Fibroblast of lung (primary cell): ENCODE data around the gene EXOC6B.

Experiments
- CTCF ChIP-seq, 2 donors: IDR thresholded peaks in 1 of 2; conservative IDR thresholded peaks in 1 of 2; 1 replicate in 1 of 2; 2 replicates in 1 of 2; pipeline ENCODE4 v1.5.1; 2011 to 2012; ENCODE audit warnings: low read length in 2 of 2, control low read depth in 1 of 2, inconsistent platforms in 1 of 2, low read depth in 1 of 2, mild to moderate bottlenecking in 1 of 2
- EZH2 ChIP-seq: IDR thresholded peaks from 2 replicates; pipeline ENCODE4 v1.5.1; 2012; ENCODE audit warnings: low read length, control low read depth, mild to moderate bottlenecking; ENCODE audit errors: missing control alignments

- no peak for TF ChIP-seq CTCF (conservative IDR thresholded peaks at IDR 0.05 in 1 of 2, IDR thresholded peaks at IDR 0.05 in 1 of 2; ENCODE audit: low read depth in 1 of 2, low read length in 2 of 2)
- TF ChIP-seq EZH2: no peak
Measured at GRCh38 chr2:72681016-72681995, 144.5 kb downstream of the EXOC6B start.
